B cell (primary cell): ENCODE measurements around the gene MLLT6. TPM values are rescaled to one million over a fixed set of nuclear protein-coding genes. Genes with fewer than 3 reads are reported as not detected.

ENCODE experiments used
- ATAC-seq: fragments of 200-7000 bp; cut with Tn5 transposase; one replicate; pipeline ENCODE4 v1.10.0; 2021; ENCODE audit warnings: low read depth, mild to moderate bottlenecking, moderate number of reproducible peaks, moderate library complexity
- CTCF ChIA-PET: fragments of 350-600 bp; sonication (Branson Sonifier 250); formaldehyde crosslinking; loops from one replicate; lab custom pipeline; 2021; ENCODE audit warnings: antibody characterized with exemption, inconsistent platforms; lab: Charles Lee
- POLR2A ChIA-PET: fragments of 350-600 bp; sonication (Branson Sonifier 250); formaldehyde crosslinking; loops from one replicate; lab custom pipeline; 2021; ENCODE audit warnings: antibody characterized with exemption; lab: Charles Lee
- DNase-seq: peaks from one replicate; pipeline ENCODE4 v3.0.0; 2013
- H2AFZ ChIP-seq: 2 replicates; pipeline ENCODE4 v1.6.1; 2012; ENCODE audit warnings: mild to moderate bottlenecking, low read depth, low read length; ENCODE audit not compliant: insufficient read depth, poor library complexity, severe bottlenecking
- H3K27ac ChIP-seq, 2 donors: 1 replicate in 1 of 2; 2 replicates in 1 of 2; pipeline ENCODE4 v1.5.1; 2012 to 2013; ENCODE audit warnings: low read length in 2 of 2, mild to moderate bottlenecking in 2 of 2, moderate library complexity in 1 of 2
- H3K27me3 ChIP-seq, 4 experiments: fragments of 200-600 bp in 1 of 4; sonication (generic) in 1 of 4; replicated peaks in 1 of 4; 1 replicate in 2 of 4; 2 replicates in 2 of 4; pipeline versions ENCODE4 v1.6.1 to v1.7.0; 2013 to 2016; ENCODE audit warnings: low read length in 3 of 4, mild to moderate bottlenecking in 2 of 4, mixed read lengths in 1 of 4, moderate library complexity in 1 of 4; ENCODE audit not compliant: insufficient read depth in 4 of 4, control insufficient read depth in 3 of 4; ENCODE audit errors: control extremely low read depth in 1 of 4
- H3K36me3 ChIP-seq, 2 experiments: replicated peaks in 1 of 2; 1 replicate in 1 of 2; 2 replicates in 1 of 2; pipeline versions ENCODE4 v1.6.1 to v1.7.1; 2013; ENCODE audit warnings: low read length in 1 of 2; ENCODE audit not compliant: insufficient read depth in 2 of 2, control insufficient read depth in 1 of 2; ENCODE audit errors: control extremely low read depth in 1 of 2, extremely low read depth in 1 of 2
- H3K4me1 ChIP-seq, 2 donors: fragments of 200-600 bp in 1 of 2; sonication (generic) in 1 of 2; 1 replicate in 1 of 2; 2 replicates in 1 of 2; pipeline versions ENCODE4 v1.5.1 to v1.6.1; 2013 to 2017; ENCODE audit warnings: low read length in 2 of 2; ENCODE audit not compliant: control insufficient read depth in 2 of 2, insufficient read depth in 2 of 2
- H3K4me2 ChIP-seq: replicated peaks from 2 replicates; pipeline ENCODE3; 2012; ENCODE audit warnings: mild to moderate bottlenecking, low read depth, low read length; ENCODE audit not compliant: poor library complexity, severe bottlenecking
- H3K4me3 ChIP-seq, 5 experiments: fragments of 200-600 bp in 1 of 5; sonication (generic) in 1 of 5; 1 replicate in 3 of 5; 2 replicates in 2 of 5; pipeline versions ENCODE4 v1.5.1 to v1.7.0; 2011 to 2016; ENCODE audit warnings: low read length in 4 of 5, mild to moderate bottlenecking in 4 of 5, low read depth in 2 of 5, control low read depth in 1 of 5, moderate library complexity in 1 of 5; ENCODE audit not compliant: insufficient read depth in 1 of 5; ENCODE audit errors: control extremely low read depth in 1 of 5, extremely low read depth in 1 of 5
- H3K79me2 ChIP-seq: fragments of 200-600 bp; sonication (generic); one replicate; pipeline ENCODE4 v1.6.0; 2016; ENCODE audit warnings: low read length; ENCODE audit not compliant: control insufficient read depth, insufficient read depth
- H3K9ac ChIP-seq: fragments of 200-600 bp; sonication (generic); 2 replicates; pipeline ENCODE4 v1.6.1; 2017; ENCODE audit warnings: mild to moderate bottlenecking, low read length, moderate library complexity
- H3K9me3 ChIP-seq, 3 donors: one replicate each; pipeline versions ENCODE4 v1.6.1 to v1.7.1; 2013; ENCODE audit warnings: low read length in 2 of 3; ENCODE audit not compliant: control insufficient read depth in 2 of 3, insufficient read depth in 1 of 3; ENCODE audit errors: control extremely low read depth in 1 of 3
- H4K20me1 ChIP-seq: 2 replicates; pipeline ENCODE4 v1.6.0; 2012; ENCODE audit warnings: mild to moderate bottlenecking, low read length; ENCODE audit not compliant: insufficient read depth, control insufficient read depth, poor library complexity, severe bottlenecking
- H3K27ac Mint-ChIP-seq: one replicate; pipeline ENCODE4 v1.8.0; 2021; ENCODE audit warnings: mixed read lengths
- H3K27me3 Mint-ChIP-seq: one replicate; pipeline ENCODE4 v1.8.0; 2021; ENCODE audit warnings: mixed read lengths
- H3K4me1 Mint-ChIP-seq: one replicate; pipeline ENCODE4 v1.8.0; 2021; ENCODE audit warnings: mixed read lengths
- H3K4me3 Mint-ChIP-seq: one replicate; pipeline ENCODE4 v1.8.0; 2021; ENCODE audit warnings: mixed read lengths
- H3K9me3 Mint-ChIP-seq: one replicate; pipeline ENCODE4 v1.8.0; 2022; ENCODE audit warnings: mixed read lengths; ENCODE audit not compliant: insufficient read depth
- CTCF ChIP-seq: fragments of 200-600 bp; IDR thresholded peaks from one replicate; pipeline ENCODE4 v1.8.0; 2022; ENCODE audit warnings: antibody characterized with exemption, mild to moderate bottlenecking
- EZH2 ChIP-seq: IDR thresholded peaks from 2 replicates; pipeline ENCODE4 v1.6.1; 2012; ENCODE audit warnings: borderline replicate concordance, low read depth, mild to moderate bottlenecking, moderate library complexity, low read length; ENCODE audit not compliant: insufficient read depth, poor library complexity, severe bottlenecking
- WGBS: methylation state at CpG from one replicate; pipeline ENCODE4 v1.1.5; 2013; ENCODE audit warnings: missing lambda C conversion rate; ENCODE audit not compliant: insufficient coverage; 5-methylcytosine and 5-hydroxymethylcytosine counted together
- intact Hi-C: fragments of 100-400 bp; cut with micrococcal nuclease; formaldehyde crosslinking; loops from one replicate; pipeline ENCODE4 v1.10.0; 2022
- polyA plus RNA-seq: library from polyadenylated mRNA; depleted of rRNA; stranded (reverse); fragments of >200 nt; gene quantifications from 2 replicates; pipeline ENCODE4 v1.2.3, GENCODE V29; 2012
- total RNA-seq, 2 donors: library from RNA; stranded (reverse); fragments of 120-200 nt in 1 of 2; gene quantifications; 1 replicate in 1 of 2; 2 replicates in 1 of 2; pipeline versions ENCODE4 v1.2.3 to v1.2.4, GENCODE V29; 2013 to 2022

The MLLT6 gene
- total and polyA plus RNA-seq, 2 donors (not counting 1 experiment from before 2014, with no cell fraction given): 165 to 288 TPM

GRCh38 chr17:38749223-38750043 lies 44.4 kb downstream of the MLLT6 start:
- CTCF ChIA-PET: interaction anchor here (0.6 kb wide), 1 partner anchor 13 kb away, joined by 3 read pairs; no protein-coding TSS in a partner anchor
- Mint-ChIP-seq H3K27me3 (peaks cover 33% of the 10 kb centered on the region), H3K9me3 (no peaks in the 10 kb centered on the region), H3K4me1 (peaks cover 53% of the 10 kb centered on the region), H3K27ac (peak overlapping the region; percentile 21), H3K4me3 (peak overlapping the region; percentile 94)
- ATAC-seq: no peak
- peak overlapping the region in 4 of 5 experiments; percentile 18 to 57 (median 42) for H3K4me3 ChIP-seq
- H3K27ac ChIP-seq: no peak overlapping the region
- peaks cover 27% of the 10 kb centered on the region for H4K20me1 ChIP-seq
- H3K9me3 ChIP-seq: peaks cover 0 to 9% (median 0%) of the 10 kb centered on the region in 3 donors
- peaks cover 0 to under 1% of the 10 kb centered on the region in 2 experiments for H3K36me3 ChIP-seq
- POLR2A ChIA-PET: interaction anchor here (0.6 kb wide), 1 partner anchor 44 kb away, joined by 6 read pairs; no protein-coding TSS in a partner anchor
- H2AFZ ChIP-seq: peak overlapping the region; percentile 21
- peaks cover 0 to 50% (median 25%) of the 10 kb centered on the region in 4 experiments for H3K27me3 ChIP-seq
- H3K4me2 ChIP-seq: peak overlapping the region; percentile 79
- peak overlapping the region; percentile 60 for H3K9ac ChIP-seq
- peaks cover 68 to 80% of the 10 kb centered on the region in 2 donors for H3K4me1 ChIP-seq
- intact Hi-C loops: loop anchor here (5.0 kb wide), 1 partner anchor 192 kb away; no protein-coding TSS in a partner anchor
- peaks cover 24% of the 10 kb centered on the region for H3K79me2 ChIP-seq
- DNase-seq: peak; percentile 72
- TF ChIP-seq EZH2 (no peak), CTCF (no peak)
- WGBS: 3% methylated on average over 79 of the region's 79 CpGs

- ChIA-PET POLR2A (no interaction called here), CTCF (no interaction called here)
- H3K9ac ChIP-seq: peak overlapping the region; percentile 60
- peaks cover 56% of the 10 kb centered on the region for H3K4me1 Mint-ChIP-seq
- peaks cover 32% of the 10 kb centered on the region for H4K20me1 ChIP-seq
- TF ChIP-seq CTCF: no peak
- peak; percentile 51 for TF ChIP-seq EZH2
- H3K36me3 ChIP-seq: peaks cover 0 to 5% of the 10 kb centered on the region in 2 experiments
- peak overlapping the region; percentile 94 for H3K4me3 Mint-ChIP-seq
- H3K9me3 Mint-ChIP-seq: no peaks in the 10 kb centered on the region
- intact Hi-C loops: loop anchor here (5.0 kb wide), 1 partner anchor 193 kb away; no protein-coding TSS in a partner anchor
- ATAC-seq (no peak), DNase-seq (no peak)
- peaks cover 29% of the 10 kb centered on the region for H3K79me2 ChIP-seq
- H3K9me3 ChIP-seq: peaks cover 0 to 9% (median 0%) of the 10 kb centered on the region in 3 donors
- H3K4me3 ChIP-seq: peak overlapping the region in 4 of 5 experiments; percentile 18 to 57 (median 42)
- peaks cover 0 to 50% (median 25%) of the 10 kb centered on the region in 4 experiments for H3K27me3 ChIP-seq
- peaks cover 68 to 80% of the 10 kb centered on the region in 2 donors for H3K4me1 ChIP-seq
- WGBS: 7% methylated on average over 9 of the region's 12 CpGs
- H3K27ac Mint-ChIP-seq: no peak overlapping the region
- H3K27ac ChIP-seq: no peak overlapping the region
- peaks cover 33% of the 10 kb centered on the region for H3K27me3 Mint-ChIP-seq
- peak overlapping the region; percentile 79 for H3K4me2 ChIP-seq
- H2AFZ ChIP-seq: peak overlapping the region; percentile 21
Observed at GRCh38 chr17:38750044-38750311, 44.9 kb downstream of the MLLT6 start.
